Measurements from ENCODE around the gene PAX4. TPM values are rescaled to one million over a fixed set of nuclear protein-coding genes. Genes with fewer than 3 reads are reported as not detected.

PAX4 gene
- polyA plus RNA-seq, 1 of the 3 experiments (the other 2 are of a cell fraction), result not detected

- DNase-seq, result no peak
- POLR2A ChIA-PET, result no interaction called here
- peaks cover 56% of the 10 kb centered on the region for H4K20me1 ChIP-seq (ENCODE audit: insufficient read depth)
- H3K36me3 ChIP-seq (replicated peaks in 1 of 2; ENCODE audit: control insufficient read depth in 1 of 2, insufficient read depth in 2 of 2, low read length in 1 of 2), result peaks cover 26 to 50% of the 10 kb centered on the region in 2 experiments
- H2AFZ ChIP-seq (ENCODE audit: low read depth), result no peak overlapping the region
- 0 out of 4 replicates have a peak overlapping the region, but pooled peaks of 1 of the 2 experiments have one; percentile 6 for H3K4me3 ChIP-seq (ENCODE audit: low read depth in 2 of 2, low read length in 1 of 2)
- CTCF ChIA-PET, result interaction anchor here (1.0 to 1.5 kb wide), 2 partner anchors 16 to 127 kb away, joined by 3 read pairs; no protein-coding TSS in a partner anchor
- no peaks in the 10 kb centered on the region for H3K9me3 ChIP-seq
- H3F3A ChIP-seq (replicated peaks; ENCODE audit: insufficient read depth), result peaks cover 8% of the 10 kb centered on the region
- H3K79me2 ChIP-seq (ENCODE audit: insufficient read depth), result peaks cover 62% of the 10 kb centered on the region
- peak overlapping the region; percentile 14; the same call in 1 of the 2 replicates for H3K4me2 ChIP-seq
- peaks cover 8 to 60% of the 10 kb centered on the region in 2 experiments; a peak in 3 of 4 replicates for H3K4me1 ChIP-seq (ENCODE audit: control insufficient read depth in 1 of 2, insufficient read depth in 2 of 2, low read depth in 1 of 2, low read length in 1 of 2)
- no peaks in the 10 kb centered on the region for H3K27me3 ChIP-seq (ENCODE audit: insufficient read depth)
- no peaks in the 10 kb centered on the region for H3K9me2 ChIP-seq
- H3K9ac ChIP-seq, result no peak overlapping the region
- TF ChIP-seq TCF12 (IDR thresholded peaks at IDR 0.05) (0 out of 2 replicates have a peak, but pooled peaks have one; percentile 11), MAX (IDR thresholded peaks at IDR 0.05; ENCODE audit: low read depth) (no peak), TAF1 (IDR thresholded peaks at IDR 0.05; ENCODE audit: borderline replicate concordance, low read depth, low read length) (no peak)
- 71% methylated on average over 1 of the region's 1 CpG for WGBS (ENCODE audit: low lambda C conversion rate)
- no peak overlapping the region for H3K27ac ChIP-seq (ENCODE audit: low read depth in 2 of 2, low read length in 1 of 2)
Observed at GRCh38 chr7:127581716-127582115, 36.2 kb downstream of the PAX4 start.

- Histone ChIP-seq H3K4me2 (0 out of 2 replicates have a peak overlapping the region, but pooled peaks have one; percentile 14), H3F3A (replicated peaks; ENCODE audit: insufficient read depth) (peaks cover 4% of the 10 kb centered on the region), H3K27me3 (ENCODE audit: insufficient read depth) (no peaks in the 10 kb centered on the region), H3K9me3 (no peaks in the 10 kb centered on the region), H2AFZ (ENCODE audit: low read depth) (no peak overlapping the region), H3K79me2 (ENCODE audit: insufficient read depth) (peaks cover 62% of the 10 kb centered on the region), H3K4me3 (ENCODE audit: low read depth in 2 of 2, low read length in 1 of 2) (no peak overlapping the region), H3K36me3 (replicated peaks in 1 of 2; ENCODE audit: control insufficient read depth in 1 of 2, insufficient read depth in 2 of 2, low read length in 1 of 2) (peaks cover 26 to 50% of the 10 kb centered on the region in 2 experiments), H3K9ac (no peak overlapping the region), H3K4me1 (ENCODE audit: control insufficient read depth in 1 of 2, insufficient read depth in 2 of 2, low read depth in 1 of 2, low read length in 1 of 2) (peaks cover 8 to 58% of the 10 kb centered on the region in 2 experiments; a peak in 3 of 4 replicates), H3K9me2 (no peaks in the 10 kb centered on the region), H3K27ac (ENCODE audit: low read depth in 2 of 2, low read length in 1 of 2) (no peak overlapping the region; a peak in 1 of 4 replicates), H4K20me1 (ENCODE audit: insufficient read depth) (peaks cover 56% of the 10 kb centered on the region)
- no peak for DNase-seq
- POLR2A ChIA-PET, result no interaction called here
- CTCF ChIA-PET, result interaction anchor here (1.6 kb wide), 1 partner anchor 17 kb away, joined by 4 read pairs; no protein-coding TSS in a partner anchor
- TF ChIP-seq MAX (IDR thresholded peaks at IDR 0.05; ENCODE audit: low read depth), result no peak
- TF ChIP-seq ZBTB33 (IDR thresholded peaks at IDR 0.05; ENCODE audit: borderline replicate concordance, low read depth), result no peak
Observed at GRCh38 chr7:127580612-127581011, 37.3 kb downstream of the PAX4 start.

GRCh38 chr7:127578711-127579275 is 39.1 kb downstream of the PAX4 start:
- H3K36me3 ChIP-seq (replicated peaks in 1 of 2; ENCODE audit: control insufficient read depth in 1 of 2, insufficient read depth in 2 of 2, low read length in 1 of 2), result peaks cover 26 to 50% of the 10 kb centered on the region in 2 experiments
- H3K4me3 ChIP-seq (ENCODE audit: low read depth in 2 of 2, low read length in 1 of 2), result no peak overlapping the region; a peak in 1 of 4 replicates
- H3K9me2 ChIP-seq, result no peaks in the 10 kb centered on the region
- H3K9ac ChIP-seq, result no peak overlapping the region
- ChIA-PET POLR2A (no interaction called here), CTCF (interaction anchor here (0.7 to 3.4 kb wide), 15 partner anchors 9 to 702 kb away, joined by 3 to 22 read pairs (median 4); partner anchors contain the start of genes ARF5 and PAX4)
- H3K4me2 ChIP-seq, result peak overlapping the region; percentile 21
- no peaks in the 10 kb centered on the region for H3K9me3 ChIP-seq
- H3F3A ChIP-seq (replicated peaks; ENCODE audit: insufficient read depth), result peaks cover 4% of the 10 kb centered on the region
- H4K20me1 ChIP-seq (ENCODE audit: insufficient read depth), result peaks cover 45% of the 10 kb centered on the region
- H3K27ac ChIP-seq (ENCODE audit: low read depth in 2 of 2, low read length in 1 of 2), result peak overlapping the region; percentile 47 to 77
- no peak overlapping the region for H2AFZ ChIP-seq (ENCODE audit: low read depth)
- H3K79me2 ChIP-seq (ENCODE audit: insufficient read depth), result peaks cover 46% of the 10 kb centered on the region
- H3K4me1 ChIP-seq (ENCODE audit: control insufficient read depth in 1 of 2, insufficient read depth in 2 of 2, low read depth in 1 of 2, low read length in 1 of 2), result peaks cover 8 to 46% of the 10 kb centered on the region in 2 experiments; a peak in 3 of 4 replicates
- no peak for DNase-seq
- no peaks in the 10 kb centered on the region for H3K27me3 ChIP-seq (ENCODE audit: insufficient read depth)
- WGBS (ENCODE audit: low lambda C conversion rate), result 62% methylated on average over 4 of the region's 4 CpGs
- no peak for TF ChIP-seq SMC3 (IDR thresholded peaks at IDR 0.05; ENCODE audit: low read depth, low read length)
- TF ChIP-seq USF1 (IDR thresholded peaks at IDR 0.05; ENCODE audit: borderline replicate concordance, low read depth), result no peak
- no peak for TF ChIP-seq MXI1 (IDR thresholded peaks at IDR 0.05; ENCODE audit: low read depth, low read length)
- TF ChIP-seq GATA2 (CRISPR knock-in tag; IDR thresholded peaks at IDR 0.05), result no peak
- TF ChIP-seq RCOR1 (IDR thresholded peaks at IDR 0.05; ENCODE audit: low read length), result no peak
- no peak for TF ChIP-seq FOXM1 (IDR thresholded peaks at IDR 0.05; ENCODE audit: low read depth)
- TF ChIP-seq PBX3 (IDR thresholded peaks at IDR 0.05), result no peak
- TF ChIP-seq CHD2 (IDR thresholded peaks at IDR 0.05; ENCODE audit: low read length, partially characterized antibody), result no peak
- TF ChIP-seq MEF2A (IDR thresholded peaks at IDR 0.05; ENCODE audit: borderline replicate concordance, low read depth), result no peak
- TF ChIP-seq RXRA (IDR thresholded peaks at IDR 0.05; ENCODE audit: borderline replicate concordance, low read depth), result no peak; the same call in 1 of the 2 replicates
- no peak for TF ChIP-seq GABPA (IDR thresholded peaks at IDR 0.05; ENCODE audit: low read depth)
- no peak for TF ChIP-seq NFIC (IDR thresholded peaks at IDR 0.05; ENCODE audit: borderline replicate concordance)
